Endodermal cell (in vitro differentiated cells): Measurements from ENCODE around the gene PACRG. TPM values are rescaled to one million over a fixed set of nuclear protein-coding genes. Genes with fewer than 3 reads are reported as not detected.

Experiments used
- DNase-seq: peaks from one replicate; pipeline ENCODE4 v3.0.0-alpha.2; 2017
- H3K27ac ChIP-seq: 2 replicates; pipeline ENCODE4 v1.5.1; 2013; ENCODE audit warnings: mild to moderate bottlenecking, low read depth, low read length, moderate library complexity
- H3K27me3 ChIP-seq: 2 replicates; pipeline ENCODE4 v1.6.1; 2013; ENCODE audit warnings: mild to moderate bottlenecking, low read length, moderate library complexity; ENCODE audit not compliant: insufficient read depth, control insufficient read depth, poor library complexity, severe bottlenecking
- H3K36me3 ChIP-seq: 2 replicates; pipeline ENCODE4 v1.7.0; 2013; ENCODE audit warnings: mild to moderate bottlenecking, low read length, moderate library complexity; ENCODE audit not compliant: control insufficient read depth, insufficient read depth
- H3K4me1 ChIP-seq: one replicate; pipeline ENCODE4 v1.7.0; 2013; ENCODE audit warnings: low read length; ENCODE audit not compliant: control insufficient read depth, insufficient read depth
- H3K4me3 ChIP-seq: 2 replicates; pipeline ENCODE4 v1.5.1; 2013; ENCODE audit warnings: mild to moderate bottlenecking, low read length, moderate library complexity
- H3K9ac ChIP-seq: 2 replicates; pipeline ENCODE4 v1.6.1; 2013; ENCODE audit warnings: mild to moderate bottlenecking, low read length, moderate library complexity; ENCODE audit not compliant: poor library complexity, severe bottlenecking; ENCODE audit errors: extremely low read depth
- H3K9me3 ChIP-seq: 2 replicates; pipeline ENCODE4 v1.6.1; 2013; ENCODE audit warnings: mild to moderate bottlenecking, low read length, moderate library complexity; ENCODE audit not compliant: control insufficient read depth
- H3K27ac Mint-ChIP-seq: 2 replicates; pipeline ENCODE4 v1.8.0; 2020; ENCODE audit warnings: mixed read lengths
- H3K27me3 Mint-ChIP-seq: 2 replicates; pipeline ENCODE4 v1.8.0; 2021; ENCODE audit warnings: mild to moderate bottlenecking, mixed read lengths; ENCODE audit not compliant: insufficient read depth
- H3K36me3 Mint-ChIP-seq: 2 replicates; pipeline ENCODE4 v1.8.0; 2020; ENCODE audit warnings: low read depth, mixed read lengths
- H3K4me1 Mint-ChIP-seq: 2 replicates; pipeline ENCODE4 v1.8.0; 2020; ENCODE audit warnings: mixed read lengths
- H3K4me3 Mint-ChIP-seq: 2 replicates; pipeline ENCODE4 v1.8.0; 2020; ENCODE audit warnings: mild to moderate bottlenecking, moderate library complexity, mixed read lengths
- H3K9me3 Mint-ChIP-seq: 2 replicates; pipeline ENCODE4 v1.8.0; 2020; ENCODE audit warnings: mild to moderate bottlenecking, mixed read lengths
- WGBS, 2 experiments: methylation state at CpG; one replicate each; pipeline versions ENCODE4 v1.1.5 to v1.1.7; 2013; ENCODE audit warnings: missing lambda C conversion rate in 2 of 2, mixed read lengths in 1 of 2; ENCODE audit not compliant: insufficient coverage in 1 of 2, insufficient read length in 1 of 2; 5-methylcytosine and 5-hydroxymethylcytosine counted together
- total RNA-seq, 2 donors: library from RNA; stranded (reverse); fragmentation: NEBNext Ultra II Directional in 1 of 2; extraction: Animal tissue kit (Norgen Biotek cat#: 25700) in 1 of 2; gene quantifications; 2 replicates in 1 of 2; 3 replicates in 1 of 2; pipeline ENCODE4 v1.2.1, GENCODE V29; 2021
- TF ChIP-seq, protein P1 (sequence below): fragments of 200-600 bp; sonication (generic); conservative IDR thresholded peaks from 2 replicates; pipeline ENCODE4 v1.5.0; 2021; ENCODE audit warnings: antibody characterized with exemption, mild to moderate bottlenecking

Gene PACRG
- total RNA-seq, 2 donors from 2014 or later = 0.42 to 0.44 TPM

DNA sequence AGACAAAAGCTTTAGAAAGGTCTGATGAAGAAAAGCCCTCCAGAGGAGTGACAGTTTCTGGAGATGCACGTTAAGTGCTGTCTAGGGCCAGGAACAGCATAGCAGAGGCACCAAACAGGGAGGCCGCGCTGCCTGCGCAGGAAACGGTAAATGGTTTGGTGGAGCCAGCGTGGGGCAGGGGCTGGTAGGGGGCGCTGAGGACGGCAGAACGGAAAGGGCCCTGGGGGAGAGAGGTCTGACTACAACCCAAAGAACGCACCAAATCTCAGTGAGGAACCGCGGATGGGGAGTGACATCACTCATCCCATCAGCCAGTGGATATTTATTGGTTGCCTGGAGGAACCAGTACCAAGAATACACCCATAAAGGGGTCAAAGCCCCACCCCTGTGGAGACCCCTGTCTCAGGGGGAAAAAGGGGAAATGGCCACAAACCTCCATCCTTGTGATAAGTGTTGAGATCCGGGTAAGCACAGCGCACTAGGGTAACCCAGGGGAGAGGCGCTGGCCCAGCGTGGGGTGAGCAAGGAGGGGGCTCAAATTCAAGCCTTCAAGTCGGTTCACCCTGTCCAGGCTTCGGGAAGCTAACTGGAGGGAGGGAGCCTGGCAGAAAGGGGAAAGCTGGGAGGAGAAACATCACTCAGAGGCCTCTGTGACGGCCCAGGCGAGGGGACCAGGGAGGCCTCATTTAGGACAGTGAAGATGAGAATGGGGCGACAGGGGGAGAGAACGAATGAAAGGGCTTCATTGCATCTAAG is 437.6 kb downstream of the PACRG start:
- Mint-ChIP-seq H3K9me3 (peaks cover 4% of the 10 kb centered on the region), H3K27ac (no peak overlapping the region), H3K27me3 (no peaks in the 10 kb centered on the region), H3K4me3 (no peak overlapping the region), H3K4me1 (no peaks in the 10 kb centered on the region), H3K36me3 (no peaks in the 10 kb centered on the region)
- no peaks in the 10 kb centered on the region for H3K27me3 ChIP-seq
- no peaks in the 10 kb centered on the region for H3K36me3 ChIP-seq
- DNase-seq = no peak
- WGBS, 2 experiments = 91 to 92% methylated on average over 14 to 22 of the region's 22 CpGs
- H3K27ac ChIP-seq = no peak overlapping the region
- TF ChIP-seq, protein P1, sequence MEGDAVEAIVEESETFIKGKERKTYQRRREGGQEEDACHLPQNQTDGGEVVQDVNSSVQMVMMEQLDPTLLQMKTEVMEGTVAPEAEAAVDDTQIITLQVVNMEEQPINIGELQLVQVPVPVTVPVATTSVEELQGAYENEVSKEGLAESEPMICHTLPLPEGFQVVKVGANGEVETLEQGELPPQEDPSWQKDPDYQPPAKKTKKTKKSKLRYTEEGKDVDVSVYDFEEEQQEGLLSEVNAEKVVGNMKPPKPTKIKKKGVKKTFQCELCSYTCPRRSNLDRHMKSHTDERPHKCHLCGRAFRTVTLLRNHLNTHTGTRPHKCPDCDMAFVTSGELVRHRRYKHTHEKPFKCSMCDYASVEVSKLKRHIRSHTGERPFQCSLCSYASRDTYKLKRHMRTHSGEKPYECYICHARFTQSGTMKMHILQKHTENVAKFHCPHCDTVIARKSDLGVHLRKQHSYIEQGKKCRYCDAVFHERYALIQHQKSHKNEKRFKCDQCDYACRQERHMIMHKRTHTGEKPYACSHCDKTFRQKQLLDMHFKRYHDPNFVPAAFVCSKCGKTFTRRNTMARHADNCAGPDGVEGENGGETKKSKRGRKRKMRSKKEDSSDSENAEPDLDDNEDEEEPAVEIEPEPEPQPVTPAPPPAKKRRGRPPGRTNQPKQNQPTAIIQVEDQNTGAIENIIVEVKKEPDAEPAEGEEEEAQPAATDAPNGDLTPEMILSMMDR = no peak
- peaks cover 4% of the 10 kb centered on the region for H3K9me3 ChIP-seq
- H3K9ac ChIP-seq = no peak overlapping the region
- no peak overlapping the region for H3K4me3 ChIP-seq
- H3K4me1 ChIP-seq = no peaks in the 10 kb centered on the region

DNA sequence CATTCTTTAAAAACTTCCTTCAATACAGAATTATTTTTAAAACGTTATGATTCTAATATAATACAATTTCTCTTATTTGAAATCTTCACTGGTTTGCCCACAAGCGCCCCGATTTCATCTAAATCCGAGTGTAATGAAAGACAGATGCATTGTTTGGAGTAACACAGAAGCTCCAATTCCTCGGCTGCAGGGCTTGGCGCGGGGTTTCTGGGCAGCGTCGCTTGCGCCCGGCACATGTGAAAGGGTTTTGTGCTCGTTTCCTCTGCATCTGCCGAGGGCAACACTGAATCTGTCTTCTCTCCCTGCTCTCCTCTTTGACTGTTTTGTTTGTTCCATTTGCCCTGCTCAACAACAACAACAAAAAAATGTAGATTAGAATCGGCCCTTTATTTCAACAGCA is 438.1 kb downstream of the PACRG start:
- Histone ChIP-seq H3K9me3 (peaks cover 6% of the 10 kb centered on the region), H3K9ac (no peak overlapping the region)

DNA sequence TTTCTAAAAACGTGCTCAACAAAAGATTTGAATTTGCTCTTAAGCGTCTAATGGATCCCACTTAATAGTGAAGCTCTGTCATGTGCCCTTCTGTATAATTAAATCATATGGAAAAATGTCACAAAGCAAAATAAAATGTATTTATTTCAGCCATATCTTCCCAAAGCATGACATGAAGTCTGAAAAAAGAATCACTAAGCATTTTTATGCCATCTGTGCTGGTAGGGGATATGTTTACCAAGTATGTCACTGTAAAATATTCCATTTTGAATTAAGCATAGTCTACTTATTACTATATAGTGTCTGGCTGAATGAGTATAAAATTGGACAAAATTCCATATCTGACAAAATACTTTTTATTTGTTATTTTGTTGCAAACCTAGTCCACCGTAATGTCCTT is 438.7 kb downstream of the PACRG start:
- Mint-ChIP-seq H3K27me3 (no peaks in the 10 kb centered on the region), H3K9me3 (peaks cover 8% of the 10 kb centered on the region), H3K4me1 (no peaks in the 10 kb centered on the region), H3K4me3 (no peak overlapping the region), H3K36me3 (no peaks in the 10 kb centered on the region), H3K27ac (no peak overlapping the region)
- TF ChIP-seq, protein P1 = no peak
- no peak overlapping the region for H3K27ac ChIP-seq
- no peak overlapping the region for H3K4me3 ChIP-seq
- H3K27me3 ChIP-seq = no peaks in the 10 kb centered on the region
- no peaks in the 10 kb centered on the region for H3K4me1 ChIP-seq
- H3K9me3 ChIP-seq = peaks cover 6% of the 10 kb centered on the region
- H3K9ac ChIP-seq = no peak overlapping the region
- H3K36me3 ChIP-seq = no peaks in the 10 kb centered on the region
- WGBS, 2 experiments = 97 to 100% methylated on average over 2 to 3 of the region's 3 CpGs
- no peak for DNase-seq

More for the DNA sequence above, 438.1 kb downstream of the PACRG start:
- Mint-ChIP-seq H3K9me3 (peaks cover 8% of the 10 kb centered on the region), H3K4me1 (no peaks in the 10 kb centered on the region), H3K27me3 (no peaks in the 10 kb centered on the region), H3K36me3 (no peaks in the 10 kb centered on the region), H3K27ac (no peak overlapping the region), H3K4me3 (no peak overlapping the region)
- H3K27ac ChIP-seq = no peak overlapping the region
- no peaks in the 10 kb centered on the region for H3K27me3 ChIP-seq
- no peaks in the 10 kb centered on the region for H3K4me1 ChIP-seq
- 91 to 96% methylated on average over 9 to 14 of the region's 14 CpGs for WGBS, 2 experiments
- H3K36me3 ChIP-seq = no peaks in the 10 kb centered on the region
- TF ChIP-seq, protein P1 = no peak
- DNase-seq = no peak
- no peak overlapping the region for H3K4me3 ChIP-seq
